HepG2 (cell line): ENCODE measurements around the gene RAMP3. TPM values are rescaled to one million over a fixed set of nuclear protein-coding genes. Genes with fewer than 3 reads are reported as not detected.

Experiments
- ATRX ChIP-seq: sonication (generic); formaldehyde crosslinking; IDR thresholded peaks from 2 replicates; pipeline ENCODE4 v1.4.0; 2020; ENCODE audit warnings: missing genetic modification reagents, borderline replicate concordance
- EEA1 ChIP-seq: sonication (generic); formaldehyde crosslinking; IDR thresholded peaks from 2 replicates; pipeline ENCODE4 v1.5.1; 2020; ENCODE audit warnings: mild to moderate bottlenecking, missing genetic modification reagents, borderline replicate concordance
- ELF3 ChIP-seq: IDR thresholded peaks from 2 replicates; pipeline ENCODE4 v1.6.1; 2016; ENCODE audit warnings: missing genetic modification reagents, missing compliant biosample characterization
- ETV5 ChIP-seq: IDR thresholded peaks from 2 replicates; pipeline ENCODE4 v1.6.1; 2018; ENCODE audit warnings: missing biosample characterization, missing genetic modification reagents, inconsistent platforms, borderline replicate concordance
- GTF2F1 ChIP-seq: fragments of 150-350 bp; IDR thresholded peaks from 2 replicates; pipeline ENCODE4 v1.6.1; 2014; ENCODE audit warnings: low read length
- KDM6A ChIP-seq: IDR thresholded peaks from 2 replicates; pipeline ENCODE4 v1.6.1; 2016; ENCODE audit warnings: low read depth
- MAFG ChIP-seq: sonication (generic); formaldehyde crosslinking; IDR thresholded peaks from 2 replicates; pipeline ENCODE4 v1.5.1; 2020; ENCODE audit warnings: mild to moderate bottlenecking, missing genetic modification reagents
- MED1 ChIP-seq: sonication (generic); formaldehyde crosslinking; IDR thresholded peaks from 2 replicates; pipeline ENCODE4 v1.4.0; 2020; ENCODE audit warnings: missing genetic modification reagents
- MIER3 ChIP-seq: IDR thresholded peaks from 2 replicates; pipeline ENCODE4 v1.6.1; 2016; ENCODE audit warnings: missing compliant biosample characterization, borderline replicate concordance
- NR2F2 ChIP-seq: IDR thresholded peaks from 2 replicates; pipeline ENCODE4 v1.6.1; 2012; ENCODE audit warnings: low read depth, inconsistent platforms, borderline replicate concordance
- RORA ChIP-seq: sonication (generic); formaldehyde crosslinking; IDR thresholded peaks from 2 replicates; pipeline ENCODE4 v1.5.0; 2020; ENCODE audit warnings: mild to moderate bottlenecking, missing genetic modification reagents, moderate library complexity
- SIX1 ChIP-seq: sonication (generic); formaldehyde crosslinking; IDR thresholded peaks from 2 replicates; pipeline ENCODE4 v1.4.0; 2020; ENCODE audit warnings: missing genetic modification reagents, borderline replicate concordance
- ZNF572 ChIP-seq: sonication (generic); formaldehyde crosslinking; IDR thresholded peaks from 2 replicates; pipeline ENCODE4 v1.5.1; 2020; ENCODE audit warnings: mild to moderate bottlenecking, missing genetic modification reagents
- ZNF577 ChIP-seq: sonication (generic); formaldehyde crosslinking; IDR thresholded peaks from 2 replicates; pipeline ENCODE4 v1.4.0; 2020; ENCODE audit warnings: mild to moderate bottlenecking, low read depth, missing genetic modification reagents, borderline replicate concordance
- ZNF629 ChIP-seq: sonication (generic); formaldehyde crosslinking; conservative IDR thresholded peaks from 2 replicates; pipeline ENCODE4 v1.5.0; 2020; ENCODE audit warnings: missing genetic modification reagents
- polyA plus RNA-seq, 8 experiments: library from polyadenylated mRNA; depleted of rRNA in 3 of 8; stranded (reverse) in 7 of 8; unstranded in 1 of 8; fragments of >200 nt; fragmentation: Illumina TruSeq in 4 of 8; extraction: Trizol in 4 of 8; gene quantifications; 2 replicates each; pipeline versions ENCODE4 v1.2.1 to v1.2.3, GENCODE V29; 2011 to 2016; ENCODE audit warnings: low read depth in 4 of 8, missing spikeins in 1 of 8, mixed read lengths in 1 of 8; ENCODE audit not compliant: insufficient read depth in 1 of 8
- total RNA-seq, 5 experiments: library from RNA; depleted of rRNA; stranded (reverse); fragments of >200 nt; fragmentation: Illumina TruSeq; extraction: Trizol; gene quantifications; 2 replicates each; pipeline ENCODE4 v1.2.3, GENCODE V29; 2016; ENCODE audit warnings: low read depth in 1 of 5
- TF ChIP-seq, protein P1 (sequence below): IDR thresholded peaks from 2 replicates; pipeline ENCODE4 v1.6.1; 2016
- TF ChIP-seq, protein P2 (sequence below): sonication (generic); formaldehyde crosslinking; IDR thresholded peaks from 2 replicates; pipeline ENCODE4 v1.8.1; 2023; ENCODE audit warnings: mild to moderate bottlenecking, missing genetic modification reagents
- TF ChIP-seq, protein P3 (sequence below): sonication (generic); formaldehyde crosslinking; IDR thresholded peaks from 2 replicates; pipeline ENCODE4 v1.5.1; 2020; ENCODE audit warnings: mild to moderate bottlenecking, missing genetic modification reagents, moderate library complexity
- TF ChIP-seq, protein P4 (sequence below): sonication (generic); formaldehyde crosslinking; IDR thresholded peaks from 2 replicates; pipeline ENCODE4 v1.4.0; 2020; ENCODE audit warnings: missing genetic modification reagents

RAMP3 gene
- total and polyA plus RNA-seq, 2 of the 13 experiments (the other 11 are each of a cell fraction or from before 2014, with no cell fraction given): not detected

DNA sequence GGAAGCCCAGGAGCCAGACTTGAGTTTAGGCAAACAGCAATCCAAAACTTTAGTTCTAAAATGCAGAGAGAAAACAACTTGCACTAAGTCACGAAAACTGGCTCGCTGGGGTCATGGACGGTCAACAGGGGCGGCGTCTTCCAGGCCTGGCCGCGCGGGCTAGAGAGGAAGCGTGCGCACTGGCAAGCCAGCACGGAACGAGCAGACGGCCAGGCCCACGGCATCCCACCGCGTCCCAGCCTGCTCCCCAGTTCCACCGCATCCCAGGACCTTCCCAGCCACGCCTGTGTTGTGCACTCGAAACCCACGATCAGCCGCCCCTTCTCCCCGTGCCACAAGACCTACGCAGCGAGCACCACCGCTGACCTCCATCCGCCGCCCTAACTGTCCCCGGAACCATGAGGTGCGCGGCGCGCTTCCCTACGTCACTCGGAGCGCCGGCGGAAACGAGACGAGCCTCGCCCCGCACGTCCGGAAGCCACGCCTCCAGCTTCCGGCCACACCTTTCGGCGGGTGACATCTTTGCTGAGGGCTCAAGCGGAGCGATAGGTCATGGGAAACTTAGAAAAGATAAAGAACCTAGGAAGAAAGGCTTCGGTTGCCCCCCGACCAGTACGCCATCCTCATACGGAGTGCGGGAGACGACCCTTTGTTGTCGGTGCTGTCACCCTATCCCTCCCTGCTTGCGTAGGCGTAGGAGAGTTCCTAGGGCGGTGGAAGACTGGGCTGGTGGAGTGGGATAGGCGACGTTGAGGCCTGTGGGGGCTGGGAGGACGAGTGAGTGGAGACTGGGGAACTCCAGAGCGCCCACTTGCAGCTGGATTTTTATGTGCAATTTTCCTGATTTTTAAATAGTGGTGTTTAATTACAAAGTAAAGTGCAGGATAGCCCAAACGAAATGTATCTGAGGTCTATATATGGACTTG is 46.0 kb upstream of the RAMP3 start, which contains the start of gene TBRG4 (continued):
- TF ChIP-seq GTF2F1: no peak
- no peak for TF ChIP-seq SIX1 (CRISPR knock-in tag)
- peak; percentile 90 for TF ChIP-seq EEA1 (CRISPR knock-in tag)
- TF ChIP-seq MAFG: no peak
- TF ChIP-seq, protein P1, sequence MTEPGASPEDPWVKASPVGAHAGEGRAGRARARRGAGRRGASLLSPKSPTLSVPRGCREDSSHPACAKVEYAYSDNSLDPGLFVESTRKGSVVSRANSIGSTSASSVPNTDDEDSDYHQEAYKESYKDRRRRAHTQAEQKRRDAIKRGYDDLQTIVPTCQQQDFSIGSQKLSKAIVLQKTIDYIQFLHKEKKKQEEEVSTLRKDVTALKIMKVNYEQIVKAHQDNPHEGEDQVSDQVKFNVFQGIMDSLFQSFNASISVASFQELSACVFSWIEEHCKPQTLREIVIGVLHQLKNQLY (CRISPR knock-in tag): 0 out of 2 replicates have a peak, but pooled peaks have one; percentile 23
- TF ChIP-seq, protein P2, sequence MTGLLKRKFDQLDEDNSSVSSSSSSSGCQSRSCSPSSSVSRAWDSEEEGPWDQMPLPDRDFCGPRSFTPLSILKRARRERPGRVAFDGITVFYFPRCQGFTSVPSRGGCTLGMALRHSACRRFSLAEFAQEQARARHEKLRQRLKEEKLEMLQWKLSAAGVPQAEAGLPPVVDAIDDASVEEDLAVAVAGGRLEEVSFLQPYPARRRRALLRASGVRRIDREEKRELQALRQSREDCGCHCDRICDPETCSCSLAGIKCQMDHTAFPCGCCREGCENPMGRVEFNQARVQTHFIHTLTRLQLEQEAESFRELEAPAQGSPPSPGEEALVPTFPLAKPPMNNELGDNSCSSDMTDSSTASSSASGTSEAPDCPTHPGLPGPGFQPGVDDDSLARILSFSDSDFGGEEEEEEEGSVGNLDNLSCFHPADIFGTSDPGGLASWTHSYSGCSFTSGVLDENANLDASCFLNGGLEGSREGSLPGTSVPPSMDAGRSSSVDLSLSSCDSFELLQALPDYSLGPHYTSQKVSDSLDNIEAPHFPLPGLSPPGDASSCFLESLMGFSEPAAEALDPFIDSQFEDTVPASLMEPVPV (CRISPR knock-in tag): peak; percentile 59; the same call in 1 of the 2 replicates
- TF ChIP-seq RORA (CRISPR knock-in tag): no peak
- peak; percentile 91 for TF ChIP-seq ELF3 (CRISPR knock-in tag)
- no peak for TF ChIP-seq KDM6A (CRISPR knock-in tag)
- TF ChIP-seq ZNF577 (CRISPR knock-in tag): no peak
- TF ChIP-seq ATRX: no peak
- TF ChIP-seq, protein P3, sequence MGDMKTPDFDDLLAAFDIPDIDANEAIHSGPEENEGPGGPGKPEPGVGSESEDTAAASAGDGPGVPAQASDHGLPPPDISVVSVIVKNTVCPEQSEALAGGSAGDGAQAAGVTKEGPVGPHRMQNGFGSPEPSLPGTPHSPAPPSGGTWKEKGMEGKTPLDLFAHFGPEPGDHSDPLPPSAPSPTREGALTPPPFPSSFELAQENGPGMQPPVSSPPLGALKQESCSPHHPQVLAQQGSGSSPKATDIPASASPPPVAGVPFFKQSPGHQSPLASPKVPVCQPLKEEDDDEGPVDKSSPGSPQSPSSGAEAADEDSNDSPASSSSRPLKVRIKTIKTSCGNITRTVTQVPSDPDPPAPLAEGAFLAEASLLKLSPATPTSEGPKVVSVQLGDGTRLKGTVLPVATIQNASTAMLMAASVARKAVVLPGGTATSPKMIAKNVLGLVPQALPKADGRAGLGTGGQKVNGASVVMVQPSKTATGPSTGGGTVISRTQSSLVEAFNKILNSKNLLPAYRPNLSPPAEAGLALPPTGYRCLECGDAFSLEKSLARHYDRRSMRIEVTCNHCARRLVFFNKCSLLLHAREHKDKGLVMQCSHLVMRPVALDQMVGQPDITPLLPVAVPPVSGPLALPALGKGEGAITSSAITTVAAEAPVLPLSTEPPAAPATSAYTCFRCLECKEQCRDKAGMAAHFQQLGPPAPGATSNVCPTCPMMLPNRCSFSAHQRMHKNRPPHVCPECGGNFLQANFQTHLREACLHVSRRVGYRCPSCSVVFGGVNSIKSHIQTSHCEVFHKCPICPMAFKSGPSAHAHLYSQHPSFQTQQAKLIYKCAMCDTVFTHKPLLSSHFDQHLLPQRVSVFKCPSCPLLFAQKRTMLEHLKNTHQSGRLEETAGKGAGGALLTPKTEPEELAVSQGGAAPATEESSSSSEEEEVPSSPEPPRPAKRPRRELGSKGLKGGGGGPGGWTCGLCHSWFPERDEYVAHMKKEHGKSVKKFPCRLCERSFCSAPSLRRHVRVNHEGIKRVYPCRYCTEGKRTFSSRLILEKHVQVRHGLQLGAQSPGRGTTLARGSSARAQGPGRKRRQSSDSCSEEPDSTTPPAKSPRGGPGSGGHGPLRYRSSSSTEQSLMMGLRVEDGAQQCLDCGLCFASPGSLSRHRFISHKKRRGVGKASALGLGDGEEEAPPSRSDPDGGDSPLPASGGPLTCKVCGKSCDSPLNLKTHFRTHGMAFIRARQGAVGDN: peak; percentile 95
- TF ChIP-seq MIER3 (CRISPR knock-in tag): peak; percentile 97; the same call in 1 of the 2 replicates
- TF ChIP-seq, protein P4, sequence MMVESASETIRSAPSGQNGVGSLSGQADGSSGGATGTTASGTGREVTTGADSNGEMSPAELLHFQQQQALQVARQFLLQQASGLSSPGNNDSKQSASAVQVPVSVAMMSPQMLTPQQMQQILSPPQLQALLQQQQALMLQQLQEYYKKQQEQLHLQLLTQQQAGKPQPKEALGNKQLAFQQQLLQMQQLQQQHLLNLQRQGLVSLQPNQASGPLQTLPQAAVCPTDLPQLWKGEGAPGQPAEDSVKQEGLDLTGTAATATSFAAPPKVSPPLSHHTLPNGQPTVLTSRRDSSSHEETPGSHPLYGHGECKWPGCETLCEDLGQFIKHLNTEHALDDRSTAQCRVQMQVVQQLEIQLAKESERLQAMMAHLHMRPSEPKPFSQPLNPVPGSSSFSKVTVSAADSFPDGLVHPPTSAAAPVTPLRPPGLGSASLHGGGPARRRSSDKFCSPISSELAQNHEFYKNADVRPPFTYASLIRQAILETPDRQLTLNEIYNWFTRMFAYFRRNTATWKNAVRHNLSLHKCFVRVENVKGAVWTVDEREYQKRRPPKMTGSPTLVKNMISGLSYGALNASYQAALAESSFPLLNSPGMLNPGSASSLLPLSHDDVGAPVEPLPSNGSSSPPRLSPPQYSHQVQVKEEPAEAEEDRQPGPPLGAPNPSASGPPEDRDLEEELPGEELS (CRISPR knock-in tag): peak; percentile 76
- TF ChIP-seq ETV5 (CRISPR knock-in tag): peak; percentile 99
- peak; percentile 31; the same call in 1 of the 2 replicates for TF ChIP-seq ZNF629 (CRISPR knock-in tag)
- TF ChIP-seq NR2F2: peak; percentile 30; the same call in 1 of the 2 replicates
- TF ChIP-seq MED1 (CRISPR knock-in tag): peak; percentile 91
- TF ChIP-seq ZNF572: peak; percentile 91; the same call in 1 of the 2 replicates
